Measurements from ENCODE around the gene XXYLT1.

The XXYLT1 gene

DNA sequence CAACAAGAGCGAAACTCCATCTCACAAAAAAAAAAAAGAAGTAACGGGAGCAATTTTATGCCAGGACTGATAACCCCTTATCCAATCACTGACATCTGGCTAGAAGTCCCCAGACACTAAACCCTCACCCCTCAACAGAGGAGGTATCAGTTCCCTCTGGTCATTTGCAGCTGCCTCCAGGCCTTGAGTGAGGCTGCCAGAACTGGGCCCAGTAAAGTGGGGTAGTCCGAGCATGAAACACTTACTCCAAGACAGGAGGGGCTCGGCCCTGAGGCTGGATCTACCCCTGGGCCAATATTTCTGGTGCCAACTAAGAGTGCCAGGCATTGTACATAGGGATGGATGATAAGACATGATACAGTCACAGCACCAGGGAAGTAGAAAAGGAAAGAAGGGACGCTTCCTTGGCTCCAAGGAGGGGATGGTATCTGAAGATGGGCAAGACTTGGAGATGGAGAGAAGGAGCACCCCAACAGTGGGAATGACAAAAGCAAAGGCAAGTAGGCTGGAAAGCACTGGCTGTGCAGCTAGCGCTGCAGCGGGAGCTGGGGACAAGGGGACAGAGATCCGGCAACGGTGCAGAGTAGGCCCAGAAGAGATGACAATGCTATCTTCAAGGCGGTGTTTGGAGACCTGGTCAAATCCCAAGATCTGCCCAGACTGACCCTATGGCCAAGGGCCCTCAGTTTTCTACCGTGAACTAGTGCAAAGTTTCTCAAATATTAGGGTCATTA, 2.2 kb downstream of the XXYLT1 start:
- DNase-seq (ENCODE audit: low read depth, low spot score) = no peak

GRCh38 chr3:195267096-195267495, 3.9 kb downstream of the XXYLT1 start:
- no peak for DNase-seq (ENCODE audit: low read depth, low spot score)
- no peak overlapping the region for H3K4me3 ChIP-seq (ENCODE audit: low read length)

More for the DNA sequence above, 2.2 kb downstream of the XXYLT1 start:
- H3K4me3 ChIP-seq (ENCODE audit: low read length) = no peak overlapping the region

GRCh38 chr3:195266428-195266827, 4.5 kb downstream of the XXYLT1 start:
- no peak for DNase-seq (ENCODE audit: low read depth, low spot score)
- H3K4me3 ChIP-seq (ENCODE audit: low read length) = no peak overlapping the region

DNA sequence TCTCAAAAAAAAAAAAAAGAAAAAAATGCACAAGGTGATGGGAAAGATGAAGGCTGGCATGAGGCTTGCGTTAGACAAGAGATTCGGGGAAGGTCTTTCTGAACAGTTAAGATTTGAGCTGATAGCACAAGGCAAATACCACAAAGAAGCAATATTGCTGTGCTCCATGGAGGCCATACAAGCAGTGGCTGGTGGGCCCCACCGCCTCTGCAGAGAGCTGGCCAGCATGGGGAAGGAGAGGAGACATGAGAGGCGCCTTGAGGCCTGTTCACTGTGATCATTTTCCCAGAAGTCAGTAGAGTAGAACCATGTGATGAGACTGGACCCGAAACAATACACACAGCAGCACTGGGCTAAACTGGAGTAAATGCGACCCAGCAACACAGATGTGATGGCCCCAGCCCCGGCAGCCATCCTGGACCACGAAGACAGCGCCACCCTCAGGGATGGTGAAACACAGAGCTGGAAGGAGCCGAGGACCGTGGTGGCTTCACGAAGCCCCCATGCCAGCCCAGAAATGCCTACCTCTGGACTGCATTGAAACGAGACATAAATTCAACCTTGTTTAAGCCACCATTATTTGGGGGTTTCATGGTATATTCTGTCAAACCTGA, 5.5 kb downstream of the XXYLT1 start:
- H3K4me3 ChIP-seq (ENCODE audit: low read length) = no peak overlapping the region
- no peak for DNase-seq (ENCODE audit: low read depth, low spot score)

- DNase-seq (ENCODE audit: low read depth, low spot score) = no peak
- H3K4me3 ChIP-seq (ENCODE audit: low read length) = no peak overlapping the region
Observed at GRCh38 chr3:195263925-195264600, 6.9 kb downstream of the XXYLT1 start.

GRCh38 chr3:195263193-195263924, 7.6 kb downstream of the XXYLT1 start:
- DNase-seq (ENCODE audit: low read depth, low spot score) = no peak
- H3K4me3 ChIP-seq (ENCODE audit: low read length) = no peak overlapping the region

DNA sequence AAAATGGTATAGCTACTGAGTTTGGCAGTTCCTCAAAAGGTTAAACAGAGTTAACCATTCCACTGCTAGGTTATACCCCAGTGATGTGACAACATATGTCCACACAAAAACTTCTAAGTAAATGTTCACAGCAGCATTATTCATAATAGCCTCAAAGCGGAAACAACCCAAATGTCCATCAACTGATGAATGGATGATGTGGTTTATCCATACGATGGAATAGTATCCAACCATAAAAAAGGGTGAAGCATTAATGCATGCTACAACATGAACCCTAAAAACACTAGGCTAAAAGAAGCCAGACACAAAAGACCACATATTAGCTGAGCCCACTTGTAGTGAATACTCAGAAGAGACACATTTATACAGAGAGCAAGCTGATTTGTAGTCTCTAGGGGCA, 9.0 kb downstream of the XXYLT1 start:
- no peak overlapping the region for H3K4me3 ChIP-seq (ENCODE audit: low read length)
- DNase-seq (ENCODE audit: low read depth, low spot score) = no peak

DNA sequence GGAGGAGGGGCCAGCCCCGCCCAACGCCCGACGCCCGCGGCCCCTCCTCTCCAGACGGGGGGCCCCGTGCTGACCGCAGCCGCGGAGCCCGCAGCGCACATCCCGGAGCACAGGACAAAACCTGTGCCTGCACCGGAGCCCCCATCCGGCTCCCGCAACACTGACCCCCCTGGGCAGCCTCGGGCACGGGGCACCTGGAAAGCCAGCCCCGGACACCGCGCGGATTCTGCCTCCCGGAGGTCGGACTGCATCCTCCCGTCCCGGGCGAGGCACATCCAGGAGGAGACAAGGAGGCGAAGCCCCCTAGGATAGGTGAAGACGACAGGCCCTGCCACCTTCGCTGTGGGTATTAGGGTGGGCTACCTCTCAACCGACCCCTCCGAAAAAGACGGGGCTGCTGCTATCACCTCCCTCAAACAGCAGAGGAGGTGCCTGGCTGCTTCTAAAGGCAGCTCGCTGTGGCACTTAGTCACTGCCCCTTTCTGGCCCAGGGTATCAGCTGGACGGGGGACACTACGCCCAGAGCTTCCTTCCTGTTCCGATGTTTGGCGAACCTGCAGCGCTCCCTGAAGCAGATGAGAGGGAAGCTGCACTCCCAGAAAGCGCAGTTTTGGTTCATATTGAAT, 10.6 kb downstream of the XXYLT1 start:
- no peak for DNase-seq (ENCODE audit: low read depth, low spot score)

DNA sequence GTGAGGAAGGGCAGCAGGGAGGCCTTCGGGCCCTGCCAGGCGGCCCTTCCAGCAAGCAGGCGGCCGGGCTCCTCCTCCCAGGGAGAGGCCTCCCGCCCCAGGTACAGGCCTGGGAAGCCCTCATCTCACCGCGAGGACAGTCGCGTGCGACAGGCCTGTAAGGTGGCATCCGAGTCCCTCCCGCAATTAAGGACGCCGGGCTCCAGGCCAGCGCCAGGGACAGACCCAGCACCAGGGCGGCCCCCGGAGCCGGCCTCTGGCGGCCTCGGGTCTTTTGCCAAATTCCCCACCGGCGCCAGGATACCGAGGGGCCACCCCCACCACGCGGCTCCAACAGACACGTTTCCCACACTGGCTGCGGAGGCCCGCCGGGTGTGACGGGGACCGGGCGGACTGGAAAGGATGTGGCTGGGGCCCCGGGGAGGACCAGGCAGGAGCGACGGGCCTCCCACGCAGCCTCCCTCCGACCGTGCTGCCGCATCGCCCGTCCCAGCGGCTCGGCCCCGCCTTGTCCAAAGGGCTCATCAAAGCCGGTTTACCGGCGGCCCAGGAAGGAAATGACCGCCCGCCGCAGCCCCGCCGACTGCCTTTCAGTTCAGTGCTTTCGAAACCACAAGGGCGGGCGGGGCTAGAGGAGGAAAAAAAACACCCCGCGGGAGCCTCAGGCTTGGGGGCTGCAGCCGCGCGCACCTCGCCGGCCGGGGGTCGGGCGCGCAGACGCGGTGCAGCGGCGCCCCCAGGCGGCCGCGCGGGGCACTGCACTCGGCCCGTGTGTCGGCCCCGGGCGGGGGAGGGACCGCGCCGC, 11.3 kb downstream of the XXYLT1 start:
- peak; percentile 65 for DNase-seq (ENCODE audit: low read depth, low spot score)
- H3K4me3 ChIP-seq (ENCODE audit: low read length) = peak overlapping the region; percentile 60

More for the DNA sequence above, 10.6 kb downstream of the XXYLT1 start:
- peak overlapping the region; percentile 60 for H3K4me3 ChIP-seq (ENCODE audit: low read length)

GRCh38 chr3:195259154-195259474, 11.8 kb downstream of the XXYLT1 start:
- no peak overlapping the region; the same call in 1 of the 2 replicates for H3K4me3 ChIP-seq (ENCODE audit: low read length)
- no peak for DNase-seq (ENCODE audit: low read depth, low spot score)

DNA sequence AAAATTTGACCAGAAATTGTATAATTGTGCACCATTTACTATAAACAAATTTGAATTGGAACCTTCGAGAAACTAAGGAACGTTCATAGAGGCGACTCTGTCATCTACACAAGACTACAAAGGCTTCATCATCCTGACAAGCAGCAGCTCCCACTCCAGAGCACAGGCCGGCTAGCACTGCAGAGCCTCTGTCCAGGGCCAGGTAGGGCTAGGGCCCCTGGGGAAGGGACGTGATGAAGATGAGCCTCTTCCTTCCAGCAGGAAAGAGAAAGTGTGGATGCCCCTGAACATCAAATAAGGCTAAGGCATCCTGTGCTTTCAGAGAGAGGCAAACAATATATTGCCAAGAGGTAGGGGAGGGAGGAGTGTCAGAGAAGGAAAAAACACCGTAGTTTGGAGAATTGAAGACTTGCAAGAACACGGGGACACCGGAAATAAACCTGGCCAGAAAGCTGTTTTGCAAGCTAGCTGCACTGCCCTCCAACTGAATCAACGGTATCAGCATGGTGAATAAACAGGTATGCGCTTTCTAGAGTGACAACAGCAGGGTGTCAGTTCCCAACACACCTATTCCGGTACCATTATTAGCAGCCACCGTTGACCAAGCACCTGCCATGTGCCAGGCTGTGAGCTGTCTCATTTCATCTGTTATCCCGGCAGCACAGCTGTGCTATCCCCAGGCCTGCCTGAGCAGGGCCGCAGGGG, 12.4 kb downstream of the XXYLT1 start:
- H3K4me3 ChIP-seq (ENCODE audit: low read length) = no peak overlapping the region
- no peak for DNase-seq (ENCODE audit: low read depth, low spot score)

DNA sequence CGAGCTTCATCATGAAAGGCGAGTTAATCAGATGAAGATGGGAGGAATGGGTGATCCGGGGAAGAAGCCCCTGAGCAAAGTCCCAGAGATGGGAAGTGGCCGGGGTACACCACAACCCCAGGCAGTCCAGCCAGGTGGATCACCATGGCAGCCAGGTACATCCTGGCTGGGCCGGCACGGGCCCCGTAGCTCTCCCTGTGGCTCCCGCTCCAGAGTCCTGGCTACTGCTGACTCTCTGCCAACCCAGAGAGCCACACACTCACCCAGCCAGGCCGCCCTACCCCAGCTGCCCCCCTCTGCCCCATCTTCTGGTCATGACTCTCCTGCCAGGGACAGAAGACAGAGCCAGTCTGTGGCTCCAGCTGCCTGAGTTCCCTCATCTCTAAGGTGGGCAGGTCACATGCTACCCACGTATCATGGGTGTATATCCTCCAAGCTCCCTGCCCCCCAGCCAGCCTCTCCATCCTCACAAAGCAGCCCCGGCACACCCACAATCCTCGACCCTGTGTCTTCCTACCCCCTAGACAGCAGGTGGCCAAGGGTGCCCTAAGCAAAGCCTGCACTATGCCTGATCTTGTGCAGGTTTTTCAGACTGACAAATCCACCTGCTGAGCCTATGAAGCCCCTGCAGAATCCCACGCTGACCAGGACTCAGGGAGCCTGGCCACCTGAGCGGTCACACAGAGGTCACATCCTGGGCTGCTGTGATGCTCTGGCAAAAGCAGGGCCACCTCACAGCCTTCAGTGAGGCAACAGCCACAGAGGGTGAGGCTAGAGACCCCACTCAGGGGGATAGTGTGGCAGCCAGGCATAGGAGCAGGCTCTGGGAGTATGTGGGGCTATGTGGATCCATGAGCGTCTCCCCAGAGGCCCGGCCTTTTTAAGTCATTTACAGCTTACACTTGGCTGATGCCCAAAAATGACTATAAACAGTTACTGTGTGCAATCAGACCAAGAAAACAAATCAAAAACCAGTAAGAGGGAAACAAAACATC, 13.2 kb downstream of the XXYLT1 start:
- no peak for DNase-seq (ENCODE audit: low read depth, low spot score)
- H3K4me3 ChIP-seq (ENCODE audit: low read length) = no peak overlapping the region

GRCh38 chr3:195256639-195257453, 14.1 kb downstream of the XXYLT1 start:
- no peak overlapping the region for H3K4me3 ChIP-seq (ENCODE audit: low read length)
- no peak for DNase-seq (ENCODE audit: low read depth, low spot score)

DNA sequence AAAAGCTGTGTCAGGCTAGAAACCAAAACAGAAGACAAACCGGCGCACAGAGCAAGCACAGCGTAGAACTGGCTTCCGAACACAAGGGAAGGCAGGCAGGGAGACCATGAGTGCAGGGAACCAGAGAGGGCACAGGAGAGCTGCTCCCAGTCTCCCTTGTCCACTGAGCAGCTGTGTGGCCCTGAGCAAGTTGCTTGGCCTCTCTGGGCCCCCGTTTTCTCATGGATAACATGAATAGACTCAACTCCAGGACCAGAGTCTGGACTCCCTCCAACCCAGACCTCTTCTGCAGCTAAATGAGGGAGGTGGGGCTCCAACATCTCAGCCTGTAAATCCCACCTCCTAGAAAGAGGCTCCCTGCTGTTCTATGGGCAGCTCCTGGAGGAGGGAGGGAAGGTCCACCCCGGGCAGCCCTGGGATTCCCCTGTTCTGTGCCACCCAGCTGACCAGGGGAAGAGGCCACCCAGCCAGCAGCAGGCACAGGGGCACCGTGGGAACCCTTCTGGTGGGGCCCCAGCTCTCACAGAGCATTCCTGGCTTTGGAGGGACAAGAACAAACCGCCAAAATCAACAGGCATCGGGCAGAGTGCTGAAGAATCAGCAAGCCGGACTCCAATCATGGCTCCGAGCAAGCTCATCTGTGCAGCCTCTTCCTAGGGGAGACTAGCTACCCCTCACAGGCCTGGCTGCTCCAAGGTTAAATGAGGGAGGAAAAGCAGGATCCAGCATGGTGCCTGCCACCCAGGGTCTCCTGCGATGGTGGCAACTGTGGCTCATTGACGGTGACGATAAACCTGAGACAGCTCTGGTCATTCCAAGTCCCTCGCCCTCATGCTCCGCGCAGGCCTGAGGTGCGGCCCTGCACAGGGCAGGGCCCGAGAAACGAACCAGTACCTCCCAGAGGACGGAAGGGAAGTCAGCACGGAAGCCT, 15.1 kb downstream of the XXYLT1 start:
- no peak overlapping the region for H3K4me3 ChIP-seq (ENCODE audit: low read length)
- no peak for DNase-seq (ENCODE audit: low read depth, low spot score)

DNA sequence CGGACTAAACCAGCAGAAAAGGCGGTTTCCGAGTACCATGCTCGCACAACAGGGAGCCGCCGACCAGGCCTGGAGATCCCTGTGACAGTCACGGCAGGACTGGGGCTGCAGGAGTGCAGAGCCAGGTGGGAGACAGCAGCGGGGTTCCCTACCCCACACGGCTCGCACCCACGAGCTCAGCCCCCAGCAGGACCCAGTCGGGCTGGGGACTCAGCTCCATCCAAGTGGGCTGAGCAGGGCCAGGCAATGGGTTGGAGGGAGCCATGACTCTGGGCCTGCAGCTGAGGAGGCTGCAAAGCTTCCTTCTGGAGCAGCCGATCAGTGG, 15.8 kb downstream of the XXYLT1 start:
- DNase-seq (ENCODE audit: low read depth, low spot score) = no peak

More for the DNA sequence above, 15.8 kb downstream of the XXYLT1 start:
- H3K4me3 ChIP-seq (ENCODE audit: low read length) = no peak overlapping the region

Measured in Jurkat, Clone E6-1 (cell line).